NCI-H2107 treated with DMSO at 0.1 percent for 48 hours (cell line): ENCODE data around the gene RPN1.
"Not testable (repeated sequence)": the region's sequence is repeated elsewhere in the genome, so short reads cannot be mapped to it uniquely, and the experiment has no call there.

Source experiments
- DNase-seq: peaks from one replicate; lab custom pipeline; 2025; ENCODE audit not compliant: unreplicated experiment; lab: John Stamatoyannopoulos, UW

Gene RPN1

DNA sequence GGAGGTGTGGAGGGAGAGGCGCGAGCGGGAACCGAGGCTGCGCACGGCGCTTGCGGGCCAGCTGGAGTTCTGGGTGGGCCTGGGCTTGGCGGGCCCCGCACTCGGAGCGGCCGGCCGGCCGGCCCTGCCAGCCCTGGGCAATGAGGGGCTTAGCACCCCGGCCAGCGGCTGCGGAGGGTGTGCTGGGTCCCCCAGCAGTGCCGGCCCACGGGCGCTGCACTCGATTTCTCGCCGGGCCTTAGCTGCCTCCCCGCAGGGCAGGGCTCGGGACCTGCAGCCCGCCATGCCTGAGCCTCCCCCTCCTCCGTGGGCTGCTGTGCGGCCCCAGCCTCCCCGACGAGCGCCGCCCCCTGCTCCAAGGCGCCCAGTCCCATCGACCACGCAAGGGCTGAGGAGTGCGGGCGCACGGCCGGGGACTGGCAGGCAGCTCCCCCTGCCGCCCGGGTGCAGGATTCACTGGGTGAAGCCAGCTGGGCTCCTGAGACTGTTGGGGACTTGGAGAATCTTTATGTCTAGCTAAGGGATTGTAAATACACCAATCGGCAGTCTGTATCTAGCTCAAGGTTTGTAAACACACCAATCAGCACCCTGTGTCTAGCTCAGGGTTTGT lies 2.9 kb upstream of the RPN1 start:
- not testable (repeated sequence) for DNase-seq

DNA sequence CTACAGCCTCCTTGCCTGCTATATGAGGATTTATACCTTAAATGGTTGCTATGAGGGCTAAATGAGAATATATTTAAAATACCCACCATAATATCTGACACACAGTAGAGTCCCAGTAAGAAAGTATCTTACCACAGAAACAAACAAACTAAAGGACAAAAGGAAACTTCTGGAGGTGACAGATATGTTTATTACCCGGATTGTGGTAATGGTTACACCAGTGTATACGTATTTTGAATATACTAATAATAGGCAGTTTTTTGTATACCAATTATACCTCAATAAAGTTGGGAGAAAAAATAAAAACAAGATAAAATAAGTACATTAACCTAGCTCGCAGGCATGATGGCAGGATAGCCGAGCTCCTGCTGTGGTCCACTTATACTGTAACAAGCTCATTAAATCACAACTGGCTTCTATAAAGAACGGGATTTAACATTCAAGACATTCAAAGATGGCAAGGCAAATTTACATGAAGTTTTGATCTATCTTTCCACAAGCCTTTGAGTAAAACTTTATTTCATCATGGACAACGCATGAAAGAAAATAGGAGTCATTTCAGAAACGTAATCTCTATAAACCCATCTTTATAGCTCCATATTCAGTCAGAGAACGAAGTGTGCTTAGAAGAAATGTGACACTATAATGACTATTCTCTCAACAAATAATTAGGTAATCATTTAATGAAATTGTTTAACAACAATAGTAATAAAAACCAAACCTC lies 1.5 kb downstream of the RPN1 start:
- DNase-seq: no peak

DNA sequence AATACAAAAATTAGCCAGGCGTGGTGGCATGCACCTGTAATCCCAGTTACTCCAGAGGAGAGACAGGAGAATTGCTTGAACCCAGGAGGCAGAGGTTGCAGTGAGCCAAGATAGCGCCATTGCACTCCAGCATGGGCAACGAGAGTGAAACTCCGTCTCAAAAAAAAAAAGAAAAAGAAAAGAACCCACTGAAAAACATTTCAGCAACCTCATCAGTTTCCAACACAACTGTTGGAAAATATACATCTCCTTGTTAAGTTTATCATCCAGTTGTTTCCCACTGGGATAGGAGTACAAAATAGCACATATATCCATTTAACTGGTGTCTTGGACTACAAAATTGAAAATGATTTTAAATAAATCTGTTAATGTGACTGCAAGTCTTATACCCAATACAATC lies 2.2 kb downstream of the RPN1 start:
- DNase-seq: no peak

DNA sequence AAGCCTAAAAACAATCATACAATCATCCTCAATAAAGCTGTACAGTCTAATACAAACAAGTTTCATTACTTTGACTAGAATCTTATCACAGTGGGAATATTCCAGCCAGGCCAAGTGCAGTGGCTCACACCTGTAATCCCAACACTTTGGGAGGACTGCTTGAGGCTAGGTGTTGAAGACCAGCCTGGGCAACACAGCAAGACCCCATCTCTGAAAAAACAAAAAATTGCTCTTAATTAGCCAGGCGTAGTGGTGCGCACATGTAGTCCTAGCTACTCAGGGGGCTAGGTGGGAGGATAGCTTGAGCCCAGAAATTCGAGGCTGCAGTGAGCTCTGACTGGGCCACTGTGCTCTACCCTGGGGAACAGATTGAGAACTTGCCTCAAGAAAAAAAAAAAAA lies 3.3 kb downstream of the RPN1 start:
- no peak for DNase-seq

DNA sequence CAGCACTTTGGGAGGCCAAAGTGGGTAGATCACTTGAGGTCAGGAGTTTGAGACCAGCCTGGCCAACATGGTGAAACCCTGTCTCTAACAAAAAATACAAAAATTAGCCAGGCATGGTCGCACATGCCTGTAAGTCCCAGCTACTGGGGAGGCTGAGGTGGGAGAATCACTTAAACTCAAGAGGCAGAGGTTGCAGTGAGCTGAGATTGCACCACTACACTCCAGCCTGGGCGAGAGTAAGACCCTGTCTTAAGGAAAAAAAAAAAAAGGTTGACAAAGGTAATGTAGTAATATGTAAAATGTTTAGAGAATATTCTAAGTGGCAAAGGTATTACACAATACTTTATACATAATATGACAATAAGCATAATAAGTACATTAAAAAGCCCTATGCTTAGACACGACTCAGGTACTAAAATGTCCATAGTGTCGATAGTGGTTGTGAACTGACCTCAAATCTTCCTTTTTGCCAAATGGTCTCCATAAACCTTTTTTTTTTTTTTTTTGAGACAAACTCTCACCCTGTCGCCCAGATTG lies 16.5 kb downstream of the RPN1 start:
- no peak for DNase-seq

DNA sequence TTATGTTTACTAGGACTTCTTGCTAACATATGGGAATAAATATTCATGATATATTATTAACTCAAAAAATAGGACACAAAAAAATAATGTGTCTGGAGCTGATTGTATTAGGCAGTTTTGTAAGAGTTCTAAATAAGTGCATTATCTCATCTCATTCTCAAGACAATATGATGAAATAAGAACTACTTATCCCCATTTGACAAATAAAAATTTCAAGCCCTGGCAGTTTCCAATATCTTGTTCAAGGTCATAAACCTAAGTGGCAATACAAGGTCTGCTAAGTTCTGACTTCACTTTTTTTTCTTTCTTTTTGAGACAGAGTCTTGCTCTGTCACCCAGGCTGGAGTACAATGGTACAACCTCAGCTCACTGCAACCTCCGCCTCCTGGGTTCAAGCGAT lies 18.3 kb downstream of the RPN1 start:
- DNase-seq: no peak

DNA sequence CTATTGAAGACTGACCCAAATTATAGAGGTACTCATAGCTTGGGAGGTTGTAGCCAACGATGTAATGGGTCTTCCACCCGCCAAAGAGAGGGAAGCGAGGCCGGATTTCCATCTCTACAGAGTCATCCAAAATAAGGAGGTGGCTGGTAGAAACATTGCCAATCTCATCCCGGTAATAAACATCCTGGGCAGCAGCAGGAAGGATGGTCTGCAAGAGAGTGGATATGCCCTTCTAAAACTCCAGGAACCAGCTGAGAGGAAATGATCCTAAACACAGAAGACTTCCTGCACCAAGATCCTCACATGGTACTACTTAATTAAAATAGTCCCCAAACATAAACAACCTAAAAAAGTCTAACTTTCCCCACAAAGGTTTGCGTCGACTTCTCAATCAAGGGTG lies 20.7 kb downstream of the RPN1 start:
- DNase-seq: no peak

DNA sequence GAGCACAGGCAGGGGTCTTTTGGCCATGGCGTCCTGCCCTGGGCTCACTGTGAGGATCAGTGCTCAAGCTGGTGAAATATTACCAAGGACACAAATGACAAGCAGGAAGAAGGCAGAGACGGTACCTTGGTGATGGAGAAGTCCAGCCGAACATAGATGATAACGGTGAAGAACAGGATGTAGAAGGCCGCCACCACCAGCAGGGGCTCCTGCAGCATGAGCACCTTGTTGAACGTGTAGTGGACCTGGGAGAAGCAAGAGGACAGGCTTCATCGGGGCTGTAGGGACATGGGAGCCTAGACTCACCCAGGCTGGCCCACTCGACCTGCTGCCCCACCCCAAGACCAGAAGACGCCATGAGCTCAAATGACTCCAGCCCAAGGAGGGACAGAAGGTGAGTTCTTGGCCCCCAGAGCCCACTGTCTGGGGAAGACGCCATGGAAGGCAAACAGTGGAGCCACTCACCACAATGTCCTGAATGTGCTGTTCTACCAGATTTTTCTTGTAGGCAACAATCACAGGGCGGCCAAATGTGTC lies 25.1 kb downstream of the RPN1 start:
- no peak for DNase-seq

DNA sequence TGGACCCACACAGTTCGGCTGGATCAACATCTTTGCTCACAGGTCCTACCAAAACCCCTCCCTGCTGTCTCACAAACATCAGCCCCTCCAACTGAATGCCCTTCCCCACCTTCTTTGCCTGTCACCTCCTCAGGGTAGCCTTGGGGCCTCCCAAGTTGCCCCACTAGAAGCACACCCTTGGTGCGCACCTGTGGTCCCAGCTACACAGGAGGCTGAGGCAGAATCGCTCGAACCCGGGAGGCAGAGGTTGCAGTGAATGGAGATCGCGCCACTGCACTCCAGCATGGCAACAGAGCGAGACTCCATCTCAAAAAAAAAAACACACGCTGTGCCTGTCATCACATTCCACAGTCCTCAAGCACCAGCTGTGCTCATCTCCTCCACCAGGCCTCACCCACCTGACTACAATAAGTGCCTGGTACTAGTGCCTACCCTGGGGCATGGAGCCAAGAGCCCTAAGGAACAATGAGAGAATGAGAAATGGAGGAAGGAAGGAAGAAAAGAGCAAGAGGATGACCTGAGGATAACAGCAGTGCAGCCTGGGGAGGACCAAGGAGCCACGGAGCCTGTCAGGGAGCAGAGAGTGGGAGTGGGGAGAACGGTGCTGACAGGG lies 26.0 kb downstream of the RPN1 start:
- DNase-seq: no peak

DNA sequence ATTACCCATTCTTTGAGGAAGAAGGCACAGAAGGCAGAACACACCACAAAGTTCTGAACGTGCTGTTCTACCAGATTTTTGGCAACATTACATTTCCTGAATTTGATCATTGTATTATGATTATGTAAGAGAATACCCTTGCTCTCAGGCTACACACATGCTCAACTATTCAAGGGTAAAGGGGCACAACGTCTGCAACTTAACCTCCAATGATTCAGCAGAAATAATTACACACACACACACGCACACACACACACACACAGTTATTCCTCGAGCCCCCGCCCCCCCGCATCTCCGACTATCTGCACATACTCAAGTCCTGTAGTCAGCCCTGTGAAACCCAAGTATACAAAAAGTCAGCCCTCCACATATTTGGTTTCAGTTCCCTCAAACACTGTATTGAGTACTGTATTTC lies 26.8 kb downstream of the RPN1 start:
- DNase-seq: no peak

DNA sequence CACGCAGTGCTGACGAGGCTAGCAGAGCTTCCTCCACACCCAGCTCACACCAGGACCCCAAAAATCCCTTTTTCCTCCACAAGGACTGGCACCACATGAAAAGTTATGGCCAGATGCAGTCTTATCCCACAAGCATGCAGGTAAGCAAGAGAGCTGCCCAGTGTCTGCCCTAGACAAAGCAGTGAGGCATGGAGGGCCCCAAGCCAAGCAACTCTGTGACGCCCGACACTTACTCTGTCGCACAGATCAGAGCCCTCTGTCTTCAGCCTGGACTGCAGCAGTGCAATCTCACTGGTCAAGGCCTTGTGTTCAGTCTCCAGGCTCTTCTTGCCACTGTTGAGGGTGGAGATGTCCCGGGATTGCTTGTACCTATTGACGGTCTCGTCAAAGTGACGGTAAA lies 28.7 kb downstream of the RPN1 start:
- no peak for DNase-seq

DNA sequence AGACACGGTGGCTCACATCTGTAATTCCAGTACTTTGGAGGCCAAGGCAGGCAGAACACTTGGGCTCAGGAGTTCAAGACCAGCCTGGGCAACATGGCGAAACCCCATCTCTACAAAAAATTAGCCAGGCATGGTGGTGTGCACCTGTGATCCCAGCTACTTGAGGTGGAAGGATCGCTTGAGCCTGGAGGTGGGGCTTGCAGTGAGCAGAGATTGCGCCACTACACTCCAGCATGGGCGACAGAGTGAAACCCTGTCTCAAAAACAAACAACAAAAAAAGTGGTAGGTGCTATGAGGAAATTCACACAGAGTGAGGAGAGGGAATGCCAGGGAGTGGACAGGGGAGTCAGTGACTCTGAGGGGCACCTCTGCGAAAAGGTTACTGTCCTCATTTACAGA lies 29.4 kb downstream of the RPN1 start:
- no peak for DNase-seq

DNA sequence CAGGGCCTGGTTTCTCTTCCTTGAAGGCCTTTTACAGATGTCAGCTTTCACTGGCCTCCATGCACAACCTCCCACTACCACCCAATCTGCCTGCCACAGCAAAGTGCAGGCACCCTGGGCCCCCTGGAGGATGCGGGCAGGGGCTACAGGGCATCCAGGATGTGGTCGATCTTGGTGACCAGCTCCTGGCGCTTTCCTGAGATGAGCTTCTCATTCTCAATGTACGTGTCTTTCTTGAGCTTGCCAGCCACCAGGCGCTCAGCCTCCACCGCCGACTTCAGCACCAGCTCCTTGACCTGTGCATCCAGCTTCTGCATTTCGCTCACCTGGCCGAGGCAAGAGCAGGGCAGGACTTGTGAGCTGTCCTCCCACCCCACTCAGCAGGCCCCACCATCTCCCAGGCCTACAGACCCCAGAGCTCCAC lies 30.3 kb downstream of the RPN1 start:
- no peak for DNase-seq

DNA sequence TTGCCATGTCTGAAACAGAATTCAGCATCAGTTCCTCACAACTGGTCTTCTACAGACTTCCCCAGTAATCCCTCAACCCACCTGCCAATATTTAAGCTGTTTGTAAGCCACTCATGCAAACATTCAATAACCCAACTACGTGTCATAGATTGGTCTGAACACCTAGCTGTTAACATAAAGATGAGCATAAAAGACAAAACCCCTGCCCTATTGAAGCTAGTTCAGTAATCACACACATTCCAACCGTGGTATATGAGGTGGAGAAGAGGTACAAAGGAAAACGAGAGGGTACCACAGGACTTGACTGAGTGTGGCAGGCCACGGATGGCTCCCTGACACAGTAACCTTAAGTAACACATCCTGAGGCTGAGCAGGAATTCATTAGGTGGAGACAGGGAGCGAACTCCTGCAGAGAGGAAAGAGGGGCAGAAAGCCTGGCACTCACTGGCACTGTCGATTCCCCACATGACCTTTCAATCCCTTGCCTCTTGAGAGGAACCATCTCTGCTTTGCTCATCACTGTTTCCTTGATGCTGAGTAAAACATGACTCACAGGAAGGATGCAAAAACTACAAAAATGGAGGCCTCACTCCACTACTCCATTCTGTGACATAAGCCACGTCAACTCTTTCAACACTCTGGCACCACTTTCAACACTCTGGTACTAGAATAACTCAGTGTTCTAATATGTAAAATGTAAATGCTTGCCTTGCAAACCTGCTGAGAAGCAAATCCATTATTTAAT lies 31.3 kb downstream of the RPN1 start:
- DNase-seq: no peak

DNA sequence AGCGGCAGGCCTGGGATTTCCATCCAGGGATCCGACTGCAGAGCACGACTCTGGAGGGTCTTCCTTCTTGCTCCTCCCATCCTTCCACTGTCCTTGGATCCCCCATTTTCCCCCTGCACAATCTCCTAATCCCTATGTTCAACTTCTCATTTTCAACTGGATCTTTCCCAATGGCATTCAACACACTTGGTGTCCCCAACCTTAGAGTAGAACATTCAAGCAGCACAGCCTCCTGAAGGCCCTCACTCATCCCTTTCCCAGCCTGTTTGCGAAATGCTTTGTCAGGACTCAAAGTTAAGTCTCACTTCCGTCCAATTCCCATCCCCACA lies 32.3 kb downstream of the RPN1 start:
- DNase-seq: no peak

DNA sequence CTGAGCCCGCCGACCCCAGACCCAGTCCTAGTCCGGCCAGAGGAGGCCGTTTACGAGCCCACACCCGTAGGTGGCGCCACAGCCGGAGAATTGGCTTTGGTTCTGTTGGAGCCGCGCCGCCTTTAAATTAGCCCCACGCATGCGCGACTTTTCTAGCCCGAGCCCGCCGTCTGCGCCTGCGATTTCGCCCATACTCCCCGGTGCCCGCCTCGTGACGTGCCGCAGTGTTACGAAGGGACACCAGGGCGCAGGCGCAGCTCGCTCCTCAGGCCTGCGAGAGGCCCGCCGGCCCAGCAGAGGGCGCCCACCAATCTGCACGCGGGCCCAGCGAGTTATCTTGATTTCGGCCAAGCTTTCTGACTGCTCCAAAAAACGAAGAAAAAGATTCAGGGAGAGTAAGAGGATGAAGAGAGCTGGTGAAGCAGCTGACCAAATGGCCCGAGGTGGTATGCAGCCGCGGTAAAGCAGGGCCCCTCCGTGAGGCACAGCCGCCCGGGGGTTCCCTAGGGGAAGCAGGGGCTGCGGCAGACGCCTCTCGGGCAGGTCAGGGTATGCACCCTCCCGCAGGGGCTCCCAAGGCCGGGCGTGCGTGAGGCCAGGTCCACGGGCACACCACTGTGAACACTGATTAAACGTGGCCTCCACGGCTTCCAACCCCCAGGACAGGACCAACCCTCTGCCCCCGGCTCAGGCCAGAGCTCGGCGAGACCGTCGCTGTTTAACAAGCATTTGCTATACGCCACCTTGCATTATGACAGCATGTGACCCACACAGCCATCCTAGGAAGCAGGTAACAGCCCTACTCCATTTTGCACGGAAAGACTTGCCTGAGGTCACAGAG lies 32.8 kb downstream of the RPN1 start:
- DNase-seq: peak; percentile 98

DNA sequence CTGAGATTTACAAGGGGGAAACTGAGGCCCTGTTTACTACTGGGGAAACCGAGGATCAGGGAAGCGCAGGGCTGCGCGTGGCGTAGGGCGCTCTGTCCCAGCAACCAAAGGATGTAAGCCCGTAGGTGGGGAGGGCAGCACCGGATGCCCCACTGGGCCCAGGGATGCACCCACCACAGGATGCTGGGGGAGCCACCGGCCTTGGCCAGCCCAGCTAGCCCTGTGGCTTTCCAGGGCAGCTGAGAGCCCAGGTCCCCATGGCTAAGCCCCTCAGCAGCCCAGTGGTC lies 33.4 kb downstream of the RPN1 start:
- no peak for DNase-seq

DNA sequence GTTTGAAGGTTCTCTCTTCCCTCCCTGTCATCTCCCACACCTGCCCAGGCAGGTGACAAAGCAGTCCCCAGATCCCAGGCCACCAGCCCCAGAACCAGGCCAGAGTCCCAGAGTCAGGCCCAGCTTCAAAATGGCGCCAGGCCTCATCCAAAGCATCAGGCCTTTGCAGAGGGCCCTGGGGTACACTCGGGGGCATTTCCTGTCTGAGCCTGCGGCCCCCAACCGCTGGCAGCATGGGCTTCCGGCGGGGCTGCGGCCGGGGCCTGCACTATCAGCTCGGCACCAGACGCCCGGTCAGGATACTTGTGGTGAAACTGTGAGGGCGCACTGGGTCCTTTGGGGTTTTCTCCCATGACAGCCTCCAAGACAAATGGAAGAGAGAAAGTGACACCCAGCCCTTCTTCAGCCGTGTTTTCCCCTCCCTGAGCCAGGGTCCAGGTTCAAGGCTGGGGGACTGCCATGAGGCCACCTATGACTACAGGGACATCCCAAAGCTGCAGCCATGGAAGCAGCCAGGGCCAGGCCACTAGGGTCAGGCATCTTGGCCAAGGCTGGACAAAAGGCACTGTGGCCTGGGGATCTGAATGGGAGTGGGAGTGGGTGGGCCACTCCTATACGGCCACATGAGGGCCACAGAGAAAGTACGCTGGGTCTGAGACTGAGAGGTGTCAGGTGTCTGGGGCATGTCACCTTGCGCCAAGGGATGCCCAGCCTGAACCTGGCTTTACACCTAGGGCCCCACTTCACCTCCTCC lies 33.9 kb downstream of the RPN1 start:
- DNase-seq: no peak

DNA sequence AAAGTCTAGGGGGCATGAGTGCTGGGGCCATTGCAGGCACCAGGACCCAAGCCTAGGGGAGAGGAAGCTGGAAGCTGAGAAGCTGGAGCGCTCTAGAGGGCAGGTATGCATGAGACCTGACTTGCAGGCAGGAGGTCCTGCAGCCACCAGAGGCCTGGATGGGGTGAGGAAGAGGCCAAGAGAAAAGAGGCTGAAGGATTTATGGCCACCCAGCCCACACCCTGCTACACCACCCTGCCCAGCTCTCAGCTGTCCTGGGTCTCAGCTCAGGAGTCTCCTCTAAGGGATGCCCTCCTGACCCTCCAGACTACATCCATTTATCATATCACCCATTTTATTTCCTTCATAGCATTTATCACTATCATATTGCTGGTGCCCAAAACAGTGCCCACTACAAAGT lies 36.5 kb downstream of the RPN1 start:
- no peak for DNase-seq
